ENCODE data around the gene CDIPT. TPM values are rescaled to one million over a fixed set of nuclear protein-coding genes. Genes with fewer than 3 reads are reported as not detected.
"Not testable (repeated sequence)": the region's sequence is repeated elsewhere in the genome, so short reads cannot be mapped to it uniquely, and the experiment has no call there.

CDIPT gene
- polyA plus RNA-seq, 4 donors = 90.2 to 134 (median 109) TPM

GRCh38 chr16:29835926-29836325 is 27.1 kb downstream of the CDIPT start:
- no peak for DNase-seq (ENCODE audit: low read depth in 4 of 4, low spot score in 2 of 4)

GRCh38 chr16:29834079-29834478 is 28.9 kb downstream of the CDIPT start:
- no peak for DNase-seq (ENCODE audit: low read depth in 4 of 4, low spot score in 2 of 4)

GRCh38 chr16:29833219-29833618 is 29.8 kb downstream of the CDIPT start:
- not testable (repeated sequence) for DNase-seq (ENCODE audit: low read depth in 4 of 4, low spot score in 2 of 4)

- no peak for DNase-seq (ENCODE audit: low read depth in 4 of 4, low spot score in 2 of 4)
Measured at GRCh38 chr16:29831490-29831889, 31.5 kb downstream of the CDIPT start.

GRCh38 chr16:29830774-29831173 is 32.3 kb downstream of the CDIPT start:
- no peak for DNase-seq (ENCODE audit: low read depth in 4 of 4, low spot score in 2 of 4)

- DNase-seq (ENCODE audit: low read depth in 4 of 4, low spot score in 2 of 4) = no peak
Measured at GRCh38 chr16:29826342-29826695, 36.7 kb downstream of the CDIPT start.

- no peak for DNase-seq (ENCODE audit: low read depth in 4 of 4, low spot score in 2 of 4)
Measured at GRCh38 chr16:29825145-29826044, 37.6 kb downstream of the CDIPT start.

GRCh38 chr16:29824589-29825144 is 38.4 kb downstream of the CDIPT start:
- no peak for DNase-seq (ENCODE audit: low read depth in 4 of 4, low spot score in 2 of 4)

- no peak for DNase-seq (ENCODE audit: low read depth in 4 of 4, low spot score in 2 of 4)
Measured at GRCh38 chr16:29821643-29822115, 41.3 kb downstream of the CDIPT start.

GRCh38 chr16:29820730-29821642 is 42.0 kb downstream of the CDIPT start:
- DNase-seq (ENCODE audit: low read depth in 4 of 4, low spot score in 2 of 4) = no peak

GRCh38 chr16:29820271-29820701 is 42.7 kb downstream of the CDIPT start, which contains the start of gene MVP:
Gene MVP (plus strand): TSS chr16:29820462. CDS start chr16:29830550, 10,088 bp downstream.
- DNase-seq (ENCODE audit: low read depth in 4 of 4, low spot score in 2 of 4) = no peak

GRCh38 chr16:29819506-29819905 is 43.5 kb downstream of the CDIPT start:
- DNase-seq (ENCODE audit: low read depth in 4 of 4, low spot score in 2 of 4) = no peak

- no peak for DNase-seq (ENCODE audit: low read depth in 4 of 4, low spot score in 2 of 4)
Measured at GRCh38 chr16:29818082-29818481, 44.9 kb downstream of the CDIPT start.

GRCh38 chr16:29816694-29817441 is 46.2 kb downstream of the CDIPT start:
- peak in 1 of 4 donors; percentile 38 for DNase-seq (ENCODE audit: low read depth in 4 of 4, low spot score in 2 of 4)

- peak; percentile 97 to 99 (median 98) for DNase-seq (ENCODE audit: low read depth in 4 of 4, low spot score in 2 of 4)
Measured at GRCh38 chr16:29815793-29816693, 47.0 kb downstream of the CDIPT start, which contains the start of gene PAGR1. Gene PAGR1 (plus strand): TSS chr16:29816152. CDS start chr16:29816526, 374 bp downstream.

GRCh38 chr16:29815032-29815721 is 47.8 kb downstream of the CDIPT start:
- DNase-seq (ENCODE audit: low read depth in 4 of 4, low spot score in 2 of 4) = no peak

GRCh38 chr16:29814592-29814991 is 48.4 kb downstream of the CDIPT start:
- DNase-seq (ENCODE audit: low read depth in 4 of 4, low spot score in 2 of 4) = no peak

Measured in left renal cortex interstitium (tissue), 4 donors.